Astrocyte (in vitro differentiated cells and primary cell): ENCODE results near the gene SLC44A3.

Source experiments
- CTCF ChIP-seq: IDR thresholded peaks from 2 replicates; pipeline ENCODE4 v1.5.1; 2011; ENCODE audit warnings: low read depth, mild to moderate bottlenecking, inconsistent platforms, low read length, moderate library complexity; ENCODE audit not compliant: insufficient read depth
- EZH2 ChIP-seq: IDR thresholded peaks from 2 replicates; pipeline ENCODE4 v1.6.1; 2012; ENCODE audit warnings: mild to moderate bottlenecking, low read length, inconsistent platforms; ENCODE audit not compliant: insufficient read depth

GRCh38 chr1:94921977-94922376 lies 101.8 kb downstream of the SLC44A3 start:
- TF ChIP-seq CTCF (no peak), EZH2 (no peak)
